Bronchial epithelial cell (primary cell): ENCODE results near the gene EFHD2. TPM values are rescaled to one million over a fixed set of nuclear protein-coding genes. Genes with fewer than 3 reads are reported as not detected.

ENCODE experiments used
- DNase-seq: peaks from one replicate; pipeline ENCODE4 v3.0.0-alpha.2; 2010; ENCODE audit warnings: low read depth
- FAIRE-seq: peaks from 2 replicates; lab custom pipeline; 2011; peaks lifted over from hg19 to GRCh38; lab: Jason Lieb, UNC
- H3K27me3 ChIP-seq: 2 replicates; pipeline ENCODE4 v1.5.1; 2011; ENCODE audit warnings: low read length; ENCODE audit not compliant: control insufficient read depth, insufficient read depth
- H3K36me3 ChIP-seq: 2 replicates; pipeline ENCODE4 v1.5.1; 2011; ENCODE audit warnings: low read length; ENCODE audit not compliant: control insufficient read depth, insufficient read depth
- H3K4me3 ChIP-seq: 2 replicates; pipeline ENCODE4 v1.5.1; 2011; ENCODE audit warnings: mild to moderate bottlenecking, low read depth, low read length, control low read depth
- total RNA-seq: library from RNA; depleted of rRNA; stranded (reverse); fragments of >200 nt; gene quantifications from 2 replicates; pipeline ENCODE4 v1.2.1, GENCODE V29; 2014
- TF ChIP-seq, protein P1 (sequence below): IDR thresholded peaks from 2 replicates; pipeline ENCODE4 v1.5.1; 2011; ENCODE audit warnings: mild to moderate bottlenecking, moderate library complexity, low read length, control low read depth, inconsistent platforms; ENCODE audit not compliant: insufficient read depth, severe bottlenecking

The EFHD2 gene
- total RNA-seq, 1 donor from 2014 or later, result 42.6 TPM

DNA sequence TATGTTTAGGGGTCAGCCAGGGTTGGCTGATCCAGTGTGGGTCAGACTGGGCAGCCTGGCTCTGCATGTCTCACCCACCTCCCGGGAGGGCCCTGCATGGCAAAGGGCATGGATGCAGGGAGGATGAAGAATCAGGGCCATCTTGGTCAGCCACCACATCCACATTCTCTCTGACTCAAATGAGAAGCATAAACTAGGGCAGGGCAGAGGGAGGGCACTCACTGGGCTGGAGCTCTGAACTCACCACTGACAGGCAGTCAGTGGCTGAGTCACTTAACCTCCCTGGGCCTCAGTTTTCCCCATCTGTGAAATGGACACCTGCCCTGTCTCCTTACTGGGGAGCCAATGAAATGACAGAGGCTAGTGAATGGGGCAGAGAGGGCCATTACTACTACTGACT, 42.5 kb downstream of the EFHD2 start:
- Histone ChIP-seq H3K36me3 (no peaks in the 10 kb centered on the region), H3K4me3 (no peak overlapping the region), H3K27me3 (no peaks in the 10 kb centered on the region)
- TF ChIP-seq, protein P1, sequence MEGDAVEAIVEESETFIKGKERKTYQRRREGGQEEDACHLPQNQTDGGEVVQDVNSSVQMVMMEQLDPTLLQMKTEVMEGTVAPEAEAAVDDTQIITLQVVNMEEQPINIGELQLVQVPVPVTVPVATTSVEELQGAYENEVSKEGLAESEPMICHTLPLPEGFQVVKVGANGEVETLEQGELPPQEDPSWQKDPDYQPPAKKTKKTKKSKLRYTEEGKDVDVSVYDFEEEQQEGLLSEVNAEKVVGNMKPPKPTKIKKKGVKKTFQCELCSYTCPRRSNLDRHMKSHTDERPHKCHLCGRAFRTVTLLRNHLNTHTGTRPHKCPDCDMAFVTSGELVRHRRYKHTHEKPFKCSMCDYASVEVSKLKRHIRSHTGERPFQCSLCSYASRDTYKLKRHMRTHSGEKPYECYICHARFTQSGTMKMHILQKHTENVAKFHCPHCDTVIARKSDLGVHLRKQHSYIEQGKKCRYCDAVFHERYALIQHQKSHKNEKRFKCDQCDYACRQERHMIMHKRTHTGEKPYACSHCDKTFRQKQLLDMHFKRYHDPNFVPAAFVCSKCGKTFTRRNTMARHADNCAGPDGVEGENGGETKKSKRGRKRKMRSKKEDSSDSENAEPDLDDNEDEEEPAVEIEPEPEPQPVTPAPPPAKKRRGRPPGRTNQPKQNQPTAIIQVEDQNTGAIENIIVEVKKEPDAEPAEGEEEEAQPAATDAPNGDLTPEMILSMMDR, result no peak
- no peak for DNase-seq
- FAIRE-seq, result no peak

DNA sequence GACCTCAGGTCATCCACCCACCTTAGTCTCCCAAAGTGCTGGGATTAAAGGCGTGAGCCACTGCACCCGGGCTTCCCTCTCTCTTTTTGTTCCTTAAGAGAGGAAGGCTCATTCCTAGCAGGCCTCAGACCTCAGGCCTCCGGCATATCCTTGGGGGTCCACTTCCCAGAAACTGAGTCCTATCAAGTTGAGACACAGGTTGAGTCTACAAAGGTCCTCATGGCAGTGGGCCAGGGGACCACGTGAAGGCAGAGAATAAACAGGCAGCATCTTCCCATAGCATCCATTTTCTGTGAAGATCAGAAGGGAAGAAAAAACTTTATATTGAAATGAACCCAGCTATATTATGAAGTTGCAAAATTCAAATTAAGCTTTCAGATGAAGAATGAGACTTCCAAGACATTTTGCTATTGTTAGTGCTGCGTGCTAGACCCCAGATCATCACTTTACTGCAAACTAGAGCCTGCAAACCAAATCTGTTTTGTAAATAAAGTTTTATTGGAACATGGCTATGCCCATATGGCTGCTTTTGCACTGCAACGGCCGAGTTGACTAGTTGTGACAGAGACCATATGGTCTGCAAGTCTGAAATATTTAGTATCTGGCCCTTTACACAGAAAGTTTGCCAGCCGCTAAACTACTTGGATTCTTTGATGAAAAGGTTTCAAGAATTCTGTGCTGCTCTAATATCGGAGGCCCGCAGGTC, 43.3 kb downstream of the EFHD2 start:
- FAIRE-seq, result no peak
- Histone ChIP-seq H3K27me3 (no peaks in the 10 kb centered on the region), H3K36me3 (no peaks in the 10 kb centered on the region), H3K4me3 (no peak overlapping the region)
- TF ChIP-seq, protein P1, result no peak
- DNase-seq, result no peak

- TF ChIP-seq, protein P1, result no peak
- no peak for FAIRE-seq
- no peak for DNase-seq
- H3K36me3 ChIP-seq, result no peaks in the 10 kb centered on the region
- no peaks in the 10 kb centered on the region for H3K27me3 ChIP-seq
- no peak overlapping the region for H3K4me3 ChIP-seq
These were observed 44.0 kb downstream of the EFHD2 start for GRCh38 chr1:15453734-15454133.

- Histone ChIP-seq H3K36me3 (no peaks in the 10 kb centered on the region), H3K27me3 (no peaks in the 10 kb centered on the region), H3K4me3 (no peak overlapping the region)
- peak; percentile 48 for DNase-seq
- no peak for FAIRE-seq
- TF ChIP-seq, protein P1, result no peak
These were observed 44.6 kb downstream of the EFHD2 start for GRCh38 chr1:15454256-15454655.

GRCh38 chr1:15455522-15455921, 45.8 kb downstream of the EFHD2 start:
- TF ChIP-seq, protein P1, result no peak
- Histone ChIP-seq H3K27me3 (no peaks in the 10 kb centered on the region), H3K4me3 (no peak overlapping the region), H3K36me3 (no peaks in the 10 kb centered on the region)
- DNase-seq (no peak), FAIRE-seq (no peak)

GRCh38 chr1:15456313-15456954, 46.7 kb downstream of the EFHD2 start, which contains the start of gene CELA2A:
CELA2A (plus strand) TSS chr1:15456732; CDS start chr1:15456754, 22 bp downstream.
- H3K4me3 ChIP-seq, result no peak within 1 kb of the TSS
- H3K27me3 ChIP-seq, result no peaks in the 10 kb centered on the region
- DNase-seq (no peak), FAIRE-seq (no peak)
- H3K36me3 ChIP-seq, result no peaks in the 10 kb centered on the region
- TF ChIP-seq, protein P1, result no peak
